Left ventricle myocardium superior (tissue), 1 donor: Measurements from ENCODE around the gene PRR19. TPM values are rescaled to one million over a fixed set of nuclear protein-coding genes. Genes with fewer than 3 reads are reported as not detected.

Source experiments
- ATAC-seq: fragments of 200-7000 bp; cut with Tn5 transposase; one replicate; pipeline ENCODE4 v1.9.1; 2020; ENCODE audit warnings: mild to moderate bottlenecking, moderate library complexity
- DNase-seq: peaks from one replicate; pipeline ENCODE4 v3.0.0-alpha.2; 2020
- intact Hi-C: fragments of 100-400 bp; cut with micrococcal nuclease; formaldehyde crosslinking; loops from one replicate; pipeline ENCODE4 v1.11.0; 2022
- total RNA-seq: library from RNA; stranded (reverse); fragmentation: NEBNext Ultra II Directional; extraction: Animal tissue kit (Norgen Biotek cat#: 25700); gene quantifications from one replicate; pipeline ENCODE4 v1.2.1, GENCODE V29; 2021
- donor health status: DM: no; HTN: yes; CAD: no; lungs with severe emphysema.

The PRR19 gene
- total RNA-seq, 1 donor from 2014 or later: not detected

DNA sequence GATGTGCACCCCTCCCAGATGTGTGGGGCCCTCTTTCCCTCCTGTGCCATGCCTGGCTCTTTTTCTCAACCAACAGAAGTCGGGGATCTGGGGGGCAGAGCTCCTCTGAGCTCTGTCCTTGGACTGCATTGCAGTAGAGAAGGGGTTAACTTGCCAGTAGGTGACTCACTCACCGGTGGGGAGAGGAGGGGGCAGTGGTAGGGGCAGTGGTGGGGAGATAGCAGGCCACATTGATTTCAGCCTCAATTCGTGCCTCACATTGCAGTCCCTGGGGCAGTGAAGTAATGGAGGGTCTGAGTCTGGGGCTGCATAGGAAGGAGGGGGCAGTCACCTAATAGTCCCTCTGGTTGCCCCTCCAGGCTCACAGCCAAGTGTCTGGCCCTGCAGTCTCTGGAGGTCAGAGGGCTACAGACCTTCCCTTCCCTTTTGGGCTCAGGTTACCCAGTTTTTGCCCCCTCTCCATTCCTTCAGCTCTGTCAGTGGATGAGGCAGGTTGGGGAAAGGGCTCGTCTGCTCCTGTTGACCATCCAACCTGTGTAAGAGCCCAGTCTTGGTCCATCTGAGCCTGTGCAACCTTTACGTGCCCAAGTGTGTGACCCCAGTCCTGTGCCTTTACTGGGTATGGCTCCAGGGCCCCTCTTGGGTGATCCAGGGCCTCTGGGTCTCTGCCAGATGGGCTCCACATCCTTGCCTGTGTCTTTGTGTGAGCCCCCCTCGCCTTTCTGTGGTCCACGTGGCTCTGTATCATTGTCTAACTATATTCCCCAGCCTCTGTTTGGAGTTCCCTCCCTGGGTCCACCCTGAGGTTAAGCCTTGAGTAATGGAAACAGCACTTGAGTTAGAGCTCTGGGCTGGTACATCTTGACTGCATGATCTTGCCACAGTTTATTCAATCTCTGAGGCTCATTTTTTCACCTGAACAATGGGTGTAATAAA lies 19.8 kb upstream of the PRR19 start:
- no peak for ATAC-seq
- intact Hi-C loops: no loop called here
- DNase-seq: peak; percentile 44

DNA sequence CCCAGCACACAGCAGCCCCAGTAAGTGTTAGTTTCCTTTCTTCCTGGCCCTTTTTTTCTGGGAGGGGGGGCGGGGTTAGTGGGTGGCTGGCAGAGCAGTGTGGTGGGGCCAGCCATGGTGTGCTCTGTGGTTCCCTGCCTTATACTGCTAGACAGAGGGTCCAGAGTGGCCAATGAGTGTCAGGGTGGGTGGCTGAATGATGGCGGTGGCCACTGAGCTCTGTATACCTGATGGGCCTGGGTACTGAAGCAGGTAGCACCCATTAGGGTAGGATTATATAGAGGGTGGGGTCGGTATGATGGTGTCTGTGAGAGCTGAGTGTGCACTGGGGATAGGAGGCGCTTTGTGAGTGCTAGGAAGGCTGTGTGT lies 19.1 kb upstream of the PRR19 start:
- no peak for DNase-seq
- intact Hi-C loops: no loop called here
- no peak for ATAC-seq

DNA sequence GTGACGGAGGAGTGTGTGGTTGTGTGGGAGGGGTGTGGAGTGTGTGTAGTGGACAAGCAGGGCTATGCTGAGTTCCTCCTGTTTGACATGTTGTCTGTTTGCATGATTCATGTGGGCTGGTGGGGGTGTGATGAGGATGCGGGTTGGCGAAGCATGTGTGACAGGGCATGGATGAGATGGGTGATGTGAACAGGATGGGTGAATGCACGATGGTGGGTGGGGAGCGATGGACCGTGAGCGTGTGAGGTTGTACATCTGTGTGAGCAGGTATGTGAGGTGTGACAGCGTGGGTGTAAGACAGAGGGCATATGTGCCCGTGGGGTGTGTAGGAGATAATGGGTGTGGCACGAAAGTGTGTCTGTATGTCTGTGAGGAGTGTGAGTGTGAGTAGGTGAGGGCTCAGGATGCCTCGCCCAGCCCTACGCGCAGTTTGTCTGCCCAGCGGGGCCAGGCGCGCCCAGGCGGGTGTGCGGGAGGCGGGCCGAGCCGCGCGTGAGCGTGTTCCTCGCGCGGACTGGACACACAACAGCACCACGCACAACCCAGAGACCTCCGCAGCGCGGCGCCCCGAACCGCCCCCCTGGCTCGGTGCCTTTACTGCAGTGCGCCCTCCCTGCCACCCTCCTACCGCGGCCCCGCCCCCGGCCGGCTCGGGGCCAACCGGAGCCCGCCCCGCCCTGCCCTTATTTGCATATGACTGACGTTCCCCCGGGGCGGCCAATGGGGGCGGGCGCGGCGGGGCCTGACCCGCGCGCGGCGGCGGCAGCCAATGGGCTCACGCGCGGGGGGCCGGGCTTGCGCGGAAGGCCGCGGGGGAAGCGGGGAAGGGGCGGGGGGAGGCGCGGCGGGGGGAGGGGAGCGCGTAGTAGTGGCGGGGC lies 18.5 kb upstream of the PRR19 start:
- intact Hi-C loops: no loop called here
- ATAC-seq (peak; percentile 64), DNase-seq (peak; percentile 99)

DNA sequence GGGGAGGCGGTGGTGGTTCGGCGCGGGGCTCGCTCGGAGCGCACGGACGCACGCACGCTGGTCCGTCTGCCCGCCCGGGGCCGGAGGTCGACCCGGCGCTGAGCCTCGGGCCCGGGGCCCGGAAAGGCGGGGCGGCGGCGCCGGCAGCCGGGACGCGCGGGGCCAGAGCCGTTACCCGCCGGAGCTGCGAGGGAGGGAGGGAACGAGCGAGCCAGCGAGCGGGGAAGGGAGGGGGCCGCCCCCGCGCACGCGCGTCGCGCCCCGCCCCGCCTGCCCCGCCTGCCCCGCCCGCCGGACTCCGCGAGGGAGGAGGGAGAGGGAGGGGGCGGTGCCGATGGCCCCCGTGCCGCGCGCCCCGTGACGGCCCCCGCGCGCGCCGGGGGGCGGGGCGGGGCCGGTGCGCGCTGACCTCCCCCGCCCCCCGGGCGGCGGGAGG lies 17.8 kb upstream of the PRR19 start:
- ATAC-seq (peak; percentile 26), DNase-seq (peak; percentile 91)
- intact Hi-C loops: no loop called here

DNA sequence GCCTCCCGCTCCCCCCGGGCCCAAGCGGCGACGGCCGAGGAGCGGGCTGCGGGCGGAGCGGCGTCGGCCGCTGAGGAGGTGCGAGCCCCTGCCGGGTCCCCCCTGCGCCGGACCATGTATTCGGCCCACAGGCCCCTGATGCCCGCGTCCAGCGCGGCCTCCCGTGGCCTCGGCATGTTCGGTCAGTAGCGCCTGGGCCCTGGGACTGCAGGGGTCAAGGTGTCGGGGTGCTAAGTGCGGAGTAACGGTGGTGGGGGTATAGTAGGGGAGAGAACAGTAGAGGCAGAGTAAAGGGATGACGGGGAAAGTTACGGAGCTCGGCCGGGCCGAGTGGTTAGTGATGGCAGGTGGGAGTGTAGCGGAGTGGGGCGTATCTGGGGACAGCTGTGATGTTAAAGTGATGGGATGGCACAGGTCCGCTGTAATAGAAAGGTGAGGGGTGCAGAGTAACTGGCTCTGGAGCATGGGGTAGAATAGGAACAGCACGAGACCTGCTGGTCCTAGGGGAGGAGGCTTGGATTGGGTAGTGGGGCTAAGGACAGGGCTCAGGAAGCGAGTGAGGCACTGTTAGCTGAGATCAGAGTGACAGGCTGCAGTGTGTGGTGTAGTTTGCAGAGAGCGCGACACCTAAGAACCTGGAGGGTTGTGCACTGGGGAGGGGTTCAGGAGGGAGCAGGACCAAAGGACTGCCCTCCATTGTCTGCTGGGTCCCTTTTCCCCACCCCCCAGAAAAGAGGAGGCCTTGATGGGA lies 17.2 kb upstream of the PRR19 start:
- no peak for ATAC-seq
- DNase-seq: peak; percentile 65
- intact Hi-C loops: loop anchor here (5.0 kb wide), 1 partner anchor 37 kb away; no protein-coding TSS in a partner anchor

DNA sequence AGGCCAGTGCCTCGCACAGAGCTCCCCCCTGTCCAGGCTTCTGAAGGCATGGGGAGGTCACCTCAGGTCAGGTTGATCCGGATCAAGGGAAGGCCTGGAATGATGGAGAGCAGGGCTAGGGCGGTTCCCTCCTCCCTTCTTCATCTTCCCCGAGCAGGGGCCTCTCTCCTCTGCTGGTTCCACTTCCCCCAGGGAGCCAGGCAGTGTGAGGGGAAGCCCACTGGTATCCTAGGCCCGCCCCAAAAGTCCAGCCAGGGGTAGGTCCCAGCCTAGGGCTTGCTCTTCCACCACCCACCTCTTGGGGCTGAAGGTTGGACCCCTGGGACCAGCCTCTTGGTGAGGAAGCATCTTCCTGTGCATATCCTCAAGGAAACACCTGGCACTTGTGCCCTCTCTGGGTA lies 16.4 kb upstream of the PRR19 start:
- intact Hi-C loops: loop anchor here (5.0 kb wide), 1 partner anchor 38 kb away; no protein-coding TSS in a partner anchor
- peak; percentile 34 for DNase-seq
- no peak for ATAC-seq

DNA sequence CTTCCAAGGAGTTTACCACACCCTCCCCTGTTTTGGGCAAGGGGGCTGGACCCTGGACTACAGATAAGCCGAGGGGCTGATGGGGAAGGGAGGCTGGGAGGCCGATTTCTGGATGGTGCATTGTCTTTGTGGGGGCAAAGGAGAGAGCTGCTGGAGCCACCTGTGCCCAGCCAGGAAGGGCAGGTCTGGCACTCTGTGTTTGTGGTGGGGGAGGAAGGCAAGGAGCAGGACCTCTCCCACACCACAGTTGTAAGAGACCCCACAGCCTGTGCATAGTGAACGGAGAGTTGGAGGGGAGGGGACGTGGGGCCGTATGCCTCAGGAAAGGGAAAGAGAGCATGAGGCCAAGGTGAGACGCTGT lies 16.0 kb upstream of the PRR19 start:
- ATAC-seq (no peak), DNase-seq (no peak)
- intact Hi-C loops: loop anchor here (5.0 kb wide), 1 partner anchor 39 kb away; no protein-coding TSS in a partner anchor

DNA sequence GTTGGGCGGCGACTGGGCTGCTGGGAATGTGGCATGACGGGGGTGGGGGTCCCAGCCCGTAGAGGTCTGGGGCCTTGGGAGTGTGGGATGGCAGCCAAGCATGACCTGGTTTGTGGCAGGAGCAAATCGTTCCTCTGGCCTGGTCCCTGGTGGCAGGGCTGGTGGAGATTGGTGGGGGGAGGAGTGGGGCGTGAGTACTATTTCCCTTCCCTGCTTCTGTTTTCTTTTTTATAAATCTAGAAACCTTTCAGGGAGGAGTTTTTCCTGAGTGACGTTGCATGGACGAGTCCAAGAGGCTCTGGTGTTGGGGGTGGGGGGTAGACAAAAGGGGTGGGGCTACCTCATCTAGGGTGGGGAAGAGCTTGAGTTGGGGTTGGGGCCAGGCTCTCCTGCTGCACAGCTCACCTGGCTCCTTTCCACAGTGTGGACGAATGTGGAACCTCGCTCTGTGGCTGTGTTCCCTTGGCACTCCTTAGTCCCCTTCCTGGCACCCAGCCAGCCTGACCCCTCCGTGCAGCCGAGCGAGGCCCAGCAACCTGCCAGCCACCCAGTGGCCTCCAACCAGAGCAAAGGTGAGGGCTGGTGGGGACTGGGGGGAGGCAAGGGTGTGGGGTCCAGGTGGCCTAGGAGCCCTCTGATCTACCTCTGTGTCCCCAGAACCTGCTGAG lies 15.4 kb upstream of the PRR19 start:
- no peak for ATAC-seq
- peak; percentile 78 for DNase-seq
- intact Hi-C loops: loop anchor here (5.0 kb wide), 1 partner anchor 39 kb away; no protein-coding TSS in a partner anchor

DNA sequence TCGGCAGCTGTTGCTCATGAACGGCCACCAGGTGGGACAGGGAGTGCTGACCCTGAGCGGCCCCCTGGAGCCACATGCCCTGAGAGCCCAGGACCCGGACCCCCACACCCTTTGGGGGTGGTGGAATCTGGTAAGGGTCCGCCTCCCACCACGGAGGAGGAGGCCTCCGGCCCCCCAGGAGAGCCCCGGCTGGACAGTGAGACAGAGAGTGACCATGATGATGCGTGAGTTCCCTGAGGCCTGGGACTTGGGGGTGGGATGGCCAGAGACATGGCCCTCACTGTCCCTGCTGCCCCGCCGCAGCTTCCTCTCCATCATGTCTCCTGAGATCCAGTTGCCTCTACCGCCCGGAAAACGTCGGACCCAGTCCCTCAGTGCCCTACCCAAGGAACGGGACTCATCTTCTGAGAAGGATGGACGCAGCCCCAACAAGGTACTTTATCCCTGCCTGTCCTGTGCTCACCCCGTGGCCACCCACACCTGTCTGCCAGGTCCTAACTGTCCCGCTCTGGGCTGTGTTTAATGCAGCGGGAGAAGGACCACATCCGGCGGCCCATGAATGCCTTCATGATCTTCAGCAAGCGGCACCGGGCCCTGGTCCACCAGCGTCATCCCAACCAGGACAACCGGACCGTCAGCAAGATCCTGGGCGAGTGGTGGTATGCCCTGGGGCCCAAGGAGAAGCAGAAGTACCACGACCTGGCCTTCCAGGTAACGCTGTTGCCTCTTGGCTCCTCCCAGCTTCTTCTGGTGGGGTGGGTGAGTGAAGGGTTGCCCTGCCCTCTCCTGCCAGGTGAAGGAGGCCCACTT lies 14.7 kb upstream of the PRR19 start:
- DNase-seq (peak; percentile 28), ATAC-seq (no peak)
- intact Hi-C loops: loop anchor here (5.0 kb wide), 1 partner anchor 40 kb away; no protein-coding TSS in a partner anchor

DNA sequence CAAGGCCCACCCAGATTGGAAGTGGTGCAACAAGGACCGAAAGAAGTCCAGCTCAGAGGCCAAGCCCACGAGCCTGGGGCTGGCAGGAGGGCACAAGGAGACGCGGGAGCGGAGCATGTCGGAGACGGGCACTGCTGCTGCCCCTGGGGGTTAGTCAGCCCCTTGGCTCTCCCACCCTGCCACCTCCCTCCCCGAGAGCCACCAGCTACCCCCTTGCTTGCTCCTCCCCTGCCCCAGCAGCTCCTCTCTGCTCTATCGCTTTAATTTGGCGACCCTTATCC lies 14.2 kb upstream of the PRR19 start:
- DNase-seq: no peak
- no peak for ATAC-seq
- intact Hi-C loops: loop anchor here (5.0 kb wide), 1 partner anchor 40 kb away; no protein-coding TSS in a partner anchor

DNA sequence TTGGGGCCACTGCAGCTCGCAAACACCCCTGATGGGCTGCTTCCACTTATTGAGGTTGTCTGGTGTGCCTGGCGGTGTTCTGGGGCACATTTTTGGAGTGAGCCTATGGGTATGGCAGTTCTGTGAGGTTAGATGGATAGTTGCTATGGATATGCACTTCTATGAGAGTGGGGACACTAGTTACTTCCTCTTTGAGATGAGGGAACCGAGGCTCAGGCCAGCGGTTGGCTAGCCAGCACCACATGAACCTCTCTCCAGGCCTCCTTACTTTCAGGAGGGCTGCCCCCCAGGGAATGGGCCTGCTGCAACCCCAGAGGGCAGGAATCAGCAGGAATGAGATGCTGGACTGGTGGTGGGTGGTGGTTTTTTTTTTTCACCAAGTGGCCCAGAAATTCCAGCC lies 13.5 kb upstream of the PRR19 start:
- no peak for DNase-seq
- intact Hi-C loops: loop anchor here (5.0 kb wide), 1 partner anchor 41 kb away; no protein-coding TSS in a partner anchor
- ATAC-seq: no peak

DNA sequence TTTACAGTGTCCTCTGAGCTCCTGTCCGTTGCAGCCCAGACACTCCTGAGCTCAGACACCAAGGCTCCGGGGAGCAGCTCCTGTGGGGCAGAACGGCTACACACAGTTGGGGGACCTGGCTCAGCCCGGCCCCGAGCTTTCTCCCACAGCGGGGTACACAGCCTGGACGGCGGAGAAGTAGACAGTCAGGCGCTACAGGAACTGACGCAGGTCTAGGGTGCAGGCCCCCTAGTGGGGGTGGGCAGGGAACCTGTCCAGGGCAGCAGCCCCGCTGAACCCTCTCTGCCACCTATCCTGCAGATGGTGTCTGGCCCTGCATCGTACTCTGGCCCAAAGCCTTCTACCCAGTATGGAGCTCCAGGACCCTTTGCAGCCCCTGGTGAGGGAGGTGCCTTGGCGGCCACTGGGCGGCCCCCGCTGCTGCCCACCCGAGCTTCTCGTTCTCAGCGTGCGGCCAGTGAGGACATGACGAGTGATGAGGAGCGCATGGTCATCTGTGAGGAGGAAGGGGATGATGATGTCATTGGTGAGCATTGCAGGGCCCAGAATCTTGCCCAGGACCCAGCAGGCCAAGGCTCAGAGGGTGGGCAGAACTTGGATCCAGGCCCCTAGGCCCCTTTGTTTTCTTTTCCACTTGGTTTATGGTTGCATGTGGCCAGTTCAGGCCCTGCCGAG lies 12.9 kb upstream of the PRR19 start:
- DNase-seq (no peak), ATAC-seq (no peak)
- intact Hi-C loops: loop anchor here (5.0 kb wide), 1 partner anchor 42 kb away; no protein-coding TSS in a partner anchor

DNA sequence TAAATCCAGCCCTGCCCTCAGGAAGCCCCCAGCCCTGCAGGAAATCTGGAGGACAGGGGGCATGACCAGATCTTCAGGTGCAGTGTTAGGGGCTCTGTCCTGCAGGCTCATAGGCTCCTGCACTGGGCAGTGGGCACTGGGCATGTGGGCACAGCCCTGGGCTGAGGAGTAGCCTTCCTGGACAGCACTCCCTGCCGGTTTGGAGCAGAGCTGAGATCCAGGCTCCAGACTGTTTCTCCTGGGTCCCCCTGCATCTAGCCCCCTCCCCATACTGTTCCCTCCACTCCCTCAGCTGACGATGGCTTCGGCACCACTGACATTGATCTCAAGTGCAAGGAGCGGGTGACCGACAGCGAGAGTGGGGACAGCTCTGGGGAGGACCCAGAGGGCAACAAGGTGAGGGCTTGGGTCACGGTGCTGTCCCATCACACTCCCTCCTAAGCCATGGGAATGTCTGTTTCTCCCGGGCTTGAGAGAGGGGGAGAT lies 12.3 kb upstream of the PRR19 start:
- intact Hi-C loops: loop anchor here (5.0 kb wide), 1 partner anchor 42 kb away; no protein-coding TSS in a partner anchor
- ATAC-seq (no peak), DNase-seq (no peak)

DNA sequence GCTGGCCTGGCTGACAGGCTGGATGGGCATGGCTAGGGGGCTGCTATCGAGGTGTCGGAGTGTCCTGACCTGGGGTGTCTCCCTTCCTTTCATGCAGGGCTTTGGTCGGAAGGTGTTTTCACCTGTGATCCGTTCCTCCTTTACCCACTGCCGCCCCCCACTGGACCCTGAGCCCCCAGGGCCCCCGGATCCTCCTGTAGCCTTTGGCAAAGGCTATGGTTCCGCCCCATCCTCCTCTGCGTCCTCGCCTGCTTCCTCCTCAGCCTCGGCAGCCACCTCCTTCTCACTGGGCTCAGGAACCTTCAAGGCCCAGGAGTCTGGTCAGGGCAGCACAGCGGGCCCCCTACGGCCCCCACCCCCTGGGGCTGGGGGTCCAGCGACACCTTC lies 11.8 kb upstream of the PRR19 start:
- intact Hi-C loops: no loop called here
- DNase-seq (no peak), ATAC-seq (no peak)

DNA sequence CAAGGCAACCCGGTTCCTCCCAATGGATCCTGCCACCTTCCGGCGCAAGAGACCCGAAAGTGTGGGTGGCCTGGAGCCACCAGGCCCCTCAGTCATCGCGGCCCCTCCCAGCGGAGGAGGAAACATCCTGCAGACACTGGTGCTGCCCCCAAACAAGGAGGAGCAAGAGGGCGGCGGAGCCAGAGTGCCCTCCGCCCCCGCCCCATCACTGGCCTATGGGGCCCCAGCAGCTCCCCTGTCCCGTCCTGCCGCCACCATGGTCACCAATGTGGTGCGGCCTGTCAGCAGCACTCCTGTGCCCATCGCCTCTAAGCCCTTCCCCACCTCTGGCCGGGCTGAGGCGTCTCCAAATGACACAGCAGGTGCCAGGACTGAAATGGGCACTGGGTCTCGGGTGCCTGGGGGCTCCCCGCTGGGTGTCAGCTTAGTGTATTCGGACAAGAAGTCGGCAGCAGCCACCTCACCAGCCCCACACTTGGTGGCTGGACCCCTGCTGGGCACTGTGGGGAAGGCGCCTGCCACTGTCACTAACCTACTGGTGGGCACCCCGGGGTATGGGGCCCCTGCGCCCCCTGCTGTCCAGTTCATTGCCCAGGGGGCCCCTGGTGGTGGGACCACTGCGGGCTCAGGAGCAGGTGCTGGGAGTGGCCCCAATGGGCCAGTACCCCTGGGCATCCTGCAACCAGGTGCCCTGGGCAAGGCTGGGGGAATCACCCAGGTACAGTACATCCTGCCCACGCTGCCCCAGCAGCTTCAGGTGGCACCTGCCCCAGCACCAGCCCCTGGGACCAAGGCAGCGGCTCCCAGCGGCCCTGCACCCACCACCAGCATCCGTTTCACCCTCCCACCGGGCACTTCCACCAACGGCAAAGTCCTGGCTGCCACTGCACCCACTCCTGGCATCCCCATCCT lies 11.2 kb upstream of the PRR19 start:
- intact Hi-C loops: no loop called here
- ATAC-seq: no peak
- peak; percentile 51 for DNase-seq

DNA sequence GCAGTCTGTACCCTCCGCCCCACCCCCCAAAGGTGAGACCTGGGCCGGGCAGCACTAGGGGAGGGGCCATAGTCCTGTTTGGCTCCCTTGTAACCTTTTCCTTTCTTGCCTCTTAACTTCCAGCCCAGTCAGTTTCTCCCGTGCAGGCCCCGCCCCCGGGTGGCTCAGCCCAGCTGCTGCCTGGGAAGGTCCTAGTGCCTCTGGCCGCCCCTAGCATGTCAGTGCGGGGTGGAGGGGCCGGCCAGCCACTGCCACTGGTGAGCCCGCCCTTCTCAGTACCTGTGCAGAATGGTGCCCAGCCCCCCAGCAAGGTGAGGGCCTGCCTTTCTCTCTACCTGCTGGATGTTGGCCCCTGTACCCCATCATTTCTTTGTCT lies 10.5 kb upstream of the PRR19 start:
- intact Hi-C loops: no loop called here
- no peak for DNase-seq
- no peak for ATAC-seq
